ENCODE results near the gene NCOA7. TPM values are rescaled to one million over a fixed set of nuclear protein-coding genes. Genes with fewer than 3 reads are reported as not detected.
"Not testable (repeated sequence)": the region's sequence is repeated elsewhere in the genome, so short reads cannot be mapped to it uniquely, and the experiment has no call there.

Gene NCOA7
- total RNA-seq, 1 donor: 52.7 TPM

DNA sequence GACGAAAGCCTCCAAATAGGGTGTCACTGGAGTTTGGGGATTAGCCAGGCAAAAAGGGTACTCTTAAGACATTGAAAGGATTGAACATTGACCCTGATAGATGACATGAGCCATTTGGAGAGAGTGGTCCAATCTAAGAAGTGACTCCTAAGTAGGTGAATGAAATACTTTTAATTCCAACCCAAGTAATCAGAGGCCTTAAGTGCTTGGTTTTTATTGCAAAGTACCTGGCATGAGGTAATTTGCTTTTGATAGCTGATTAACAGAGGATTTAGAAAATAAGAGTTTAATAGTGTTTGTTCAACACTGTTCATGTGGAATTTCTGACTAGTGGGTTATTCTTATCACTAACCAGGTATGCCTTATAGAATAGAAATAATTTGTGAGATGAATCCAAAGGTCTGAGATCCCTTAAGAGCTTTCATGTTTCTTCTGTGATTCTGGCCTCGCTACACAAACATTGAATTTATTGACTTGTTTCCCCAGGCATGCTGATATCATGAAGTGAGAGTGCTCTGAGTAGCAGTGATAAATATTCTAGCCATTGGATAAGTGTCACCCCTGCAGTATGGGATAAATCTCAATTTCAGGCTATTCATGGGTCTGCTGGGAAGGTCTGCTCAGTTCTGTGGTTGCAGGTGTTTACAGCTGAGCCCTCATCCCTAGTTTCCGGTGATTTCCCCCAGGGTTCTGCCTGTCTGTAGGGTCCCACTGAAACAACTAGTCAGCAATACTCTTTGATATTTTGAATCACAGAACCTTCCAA is 6.5 kb downstream of the NCOA7 start:
- DNase-seq (ENCODE audit: low read depth): no peak
- TF ChIP-seq CTCF (IDR thresholded peaks at IDR 0.05; ENCODE audit: insufficient read depth, low read depth, low read length): no peak
- no peak overlapping the region for H3K4me3 ChIP-seq (ENCODE audit: low read depth, low read length)

- no peak overlapping the region for H3K4me3 ChIP-seq (ENCODE audit: low read depth, low read length)
- TF ChIP-seq CTCF (IDR thresholded peaks at IDR 0.05; ENCODE audit: insufficient read depth, low read depth, low read length): no peak
- DNase-seq (ENCODE audit: low read depth): no peak
Measured at GRCh38 chr6:125797886-125798444, 7.2 kb downstream of the NCOA7 start.

DNA sequence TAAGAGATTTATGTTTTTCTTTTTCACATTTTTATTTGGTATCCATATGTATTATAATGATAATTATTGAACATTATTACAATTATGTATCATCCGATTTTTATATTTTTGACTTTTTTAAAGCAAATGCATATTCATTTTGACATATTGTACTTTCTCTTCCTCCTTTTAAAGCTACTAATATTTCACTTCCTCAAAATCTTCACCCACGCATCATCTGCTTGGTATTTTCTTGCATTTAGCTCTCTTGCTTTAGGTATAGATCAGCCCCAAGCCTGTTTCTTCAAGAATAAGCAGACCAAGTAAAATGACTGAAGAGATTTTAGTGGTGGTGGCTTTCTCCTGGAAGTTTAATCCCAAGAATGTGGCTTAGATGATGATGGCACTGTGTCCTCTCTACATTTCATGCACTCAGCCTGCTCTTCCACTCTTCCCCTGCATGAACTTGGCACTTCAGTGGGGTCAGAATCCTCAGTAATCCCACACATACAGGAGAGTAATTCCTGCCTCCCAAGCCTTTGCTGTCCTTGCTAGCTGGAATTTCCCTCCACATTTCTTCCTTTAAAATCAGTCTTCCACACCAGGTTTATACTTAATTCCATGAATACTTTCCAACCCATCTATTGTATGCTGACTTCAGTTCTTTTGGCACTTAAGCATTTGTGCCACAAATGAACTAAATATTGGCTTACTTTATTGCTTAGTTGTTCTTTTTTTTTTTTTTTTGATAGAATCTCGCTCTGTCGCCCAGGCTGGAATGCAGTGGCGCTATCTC is 8.2 kb downstream of the NCOA7 start:
- TF ChIP-seq CTCF (IDR thresholded peaks at IDR 0.05; ENCODE audit: insufficient read depth, low read depth, low read length): no peak
- DNase-seq (ENCODE audit: low read depth): no peak
- H3K4me3 ChIP-seq (ENCODE audit: low read depth, low read length): no peak overlapping the region

DNA sequence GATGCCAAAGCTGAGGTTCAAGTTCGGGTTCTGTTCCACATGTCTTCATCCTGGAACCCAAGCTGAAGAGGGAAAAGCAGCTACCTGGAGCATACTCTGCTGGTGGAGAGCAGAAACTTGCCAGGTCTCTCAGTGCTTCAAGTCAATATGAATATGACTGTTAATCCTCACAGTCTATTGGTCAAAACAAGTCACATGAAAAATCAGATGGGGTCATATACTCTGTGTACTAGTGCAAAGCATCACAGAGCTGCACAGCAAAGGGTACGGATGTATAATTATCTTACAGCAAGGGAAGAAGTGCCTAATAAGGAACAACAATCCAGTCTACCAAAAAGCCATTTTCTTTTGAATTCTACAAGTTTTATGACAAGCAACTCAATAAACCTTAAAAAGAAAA is 11.6 kb downstream of the NCOA7 start:
- TF ChIP-seq CTCF (IDR thresholded peaks at IDR 0.05; ENCODE audit: insufficient read depth, low read depth, low read length): no peak

DNA sequence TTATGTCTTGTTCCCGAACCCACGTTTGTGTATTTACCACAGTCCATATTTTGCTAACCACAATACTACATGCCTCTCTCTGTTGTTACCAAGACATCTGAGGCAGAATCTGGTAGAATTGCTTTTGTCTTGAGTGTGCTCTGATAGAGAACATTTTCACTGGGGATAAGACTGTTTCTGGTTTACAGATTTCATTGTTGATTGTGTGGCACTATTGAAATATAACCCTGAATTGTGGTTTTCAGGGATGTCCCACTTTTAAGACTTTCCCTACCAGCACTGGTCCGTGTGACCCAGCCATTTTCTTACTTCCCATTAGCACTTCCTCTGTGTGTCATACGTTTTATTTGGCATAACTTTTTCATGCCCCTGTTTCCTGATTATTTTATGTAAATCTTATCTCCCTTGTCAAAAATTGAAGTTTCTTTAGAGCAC is 12.2 kb downstream of the NCOA7 start:
- no peak overlapping the region for H3K4me3 ChIP-seq (ENCODE audit: low read depth, low read length)
- no peak for TF ChIP-seq CTCF (IDR thresholded peaks at IDR 0.05; ENCODE audit: insufficient read depth, low read depth, low read length)
- DNase-seq (ENCODE audit: low read depth): peak; percentile 45

More for the DNA sequence above, 11.6 kb downstream of the NCOA7 start:
- H3K4me3 ChIP-seq (ENCODE audit: low read depth, low read length): no peak overlapping the region
- no peak for DNase-seq (ENCODE audit: low read depth)

- H3K4me3 ChIP-seq (ENCODE audit: low read depth, low read length): no peak overlapping the region
- TF ChIP-seq CTCF (IDR thresholded peaks at IDR 0.05; ENCODE audit: insufficient read depth, low read depth, low read length): no peak
- no peak for DNase-seq (ENCODE audit: low read depth)
Measured at GRCh38 chr6:125804264-125804663, 13.5 kb downstream of the NCOA7 start.

DNA sequence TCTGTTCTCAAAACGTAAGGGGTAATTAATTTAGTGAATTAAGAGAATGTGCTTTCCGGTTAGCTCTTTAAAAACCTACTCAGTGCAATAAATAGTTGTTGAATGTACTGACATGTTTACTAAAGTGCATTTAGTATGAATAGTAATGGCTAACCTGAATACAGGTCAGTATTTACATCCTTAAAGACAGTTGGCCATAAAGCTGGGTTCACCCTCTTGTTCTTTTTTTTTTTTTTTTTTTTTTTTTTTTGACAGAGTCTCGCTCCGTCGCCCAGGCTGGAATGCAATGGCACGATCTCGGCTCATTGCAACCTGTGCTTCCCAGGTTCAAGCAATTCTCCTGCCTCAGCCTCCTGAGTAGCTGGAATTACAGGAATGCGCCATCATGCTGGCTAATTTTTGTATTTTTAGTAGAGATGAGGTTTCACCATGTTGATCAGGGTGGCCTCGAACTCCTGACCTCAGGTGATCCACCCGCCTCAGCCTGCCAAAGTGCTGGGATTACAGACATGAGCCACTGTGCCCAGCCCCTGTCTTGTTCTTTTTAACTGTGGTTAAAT is 14.2 kb downstream of the NCOA7 start:
- H3K4me3 ChIP-seq (ENCODE audit: low read depth, low read length); DNase-seq (ENCODE audit: low read depth): not testable (repeated sequence)

Data from fibroblast of villous mesenchyme (primary cell).